Sigmoid colon (tissue), 7 donors: ENCODE results near the gene CHN2. TPM values are rescaled to one million over a fixed set of nuclear protein-coding genes. Genes with fewer than 3 reads are reported as not detected.

ENCODE experiments used
- DNase-seq: peaks from one replicate; pipeline ENCODE4 v3.0.0-alpha.2; 2019
- H3K27ac ChIP-seq, 4 donors: fragments of 200-600 bp; sonication (generic); one replicate each; pipeline ENCODE4 v1.5.1; 2016 to 2019; ENCODE audit warnings: mild to moderate bottlenecking in 1 of 4
- H3K27me3 ChIP-seq, 3 donors: fragments of 200-600 bp; sonication (generic); one replicate each; pipeline ENCODE4 v1.5.1; 2019; ENCODE audit warnings: mild to moderate bottlenecking in 1 of 3
- H3K36me3 ChIP-seq, 4 donors: fragments of 200-600 bp; sonication (generic); one replicate each; pipeline ENCODE4 v1.5.1; 2016 to 2019
- H3K4me1 ChIP-seq, 4 donors: fragments of 200-600 bp; sonication (generic); one replicate each; pipeline ENCODE4 v1.5.1; 2017 to 2019
- H3K4me3 ChIP-seq, 4 donors: fragments of 200-600 bp; sonication (generic); one replicate each; pipeline ENCODE4 v1.5.1; 2017 to 2019; ENCODE audit warnings: mild to moderate bottlenecking in 2 of 4, moderate library complexity in 1 of 4
- H3K9me3 ChIP-seq, 4 donors: fragments of 200-600 bp in 3 of 4; sonication (generic) in 3 of 4; one replicate each; pipeline versions ENCODE4 v1.5.1 to v1.6.1; 2013 to 2019
- CTCF ChIP-seq, 4 experiments: fragments of 450-650 bp in 3 of 4; fragments of 200-600 bp in 1 of 4; IDR thresholded peaks; one replicate each; pipeline ENCODE4 v1.5.1; 2016 to 2019; ENCODE audit warnings: antibody characterized with exemption in 4 of 4, mild to moderate bottlenecking in 3 of 4, moderate library complexity in 2 of 4
- EP300 ChIP-seq, 4 donors: sonication (generic); formaldehyde crosslinking; IDR thresholded peaks; one replicate each; pipeline ENCODE4 v1.6.1; 2017; ENCODE audit warnings: antibody characterized with exemption in 4 of 4
- POLR2A ChIP-seq, 2 donors: fragments of 450-650 bp; IDR thresholded peaks; one replicate each; pipeline ENCODE4 v1.6.1; 2016; ENCODE audit warnings: antibody characterized with exemption in 2 of 2, mild to moderate bottlenecking in 2 of 2, moderate library complexity in 2 of 2
- POLR2AphosphoS5 ChIP-seq, 4 donors: sonication (generic); formaldehyde crosslinking; IDR thresholded peaks; one replicate each; pipeline ENCODE4 v1.6.1; 2017; ENCODE audit warnings: antibody characterized with exemption in 4 of 4
- WGBS, 2 donors: extraction: QIAGEN DNeasy Blood & Tissue Kit; methylation state at CpG; one replicate each; pipeline ENCODE4 v1.1.7; 2013; 5-methylcytosine and 5-hydroxymethylcytosine counted together
- intact Hi-C: fragments of 100-400 bp; cut with DNase I; formaldehyde crosslinking; loops from one replicate; pipeline ENCODE4 v1.15.1; 2023
- polyA plus RNA-seq, 3 donors: library from polyadenylated mRNA; stranded (reverse); fragments of 200-250 nt; gene quantifications; one replicate each; pipeline ENCODE4 v1.2.3, GENCODE V29; 2013
- total RNA-seq, 4 donors: library from RNA; depleted of rRNA; stranded (reverse); fragments of >200 nt; gene quantifications; one replicate each; pipeline ENCODE4 v1.1.0, GENCODE V29; 2016
- donor health status: healthy with polysubstance abuse.
- donor health status: Bipolar disorder and iron deficiency.
- donor health status: healthy.

The CHN2 gene
- total and polyA plus RNA-seq, 7 donors = 4.2 to 37.7 (median 15.8) TPM

GRCh38 chr7:29170781-29171180, 23.8 kb upstream of the CHN2 start:
- Histone ChIP-seq H3K4me3 (no peak overlapping the region), H3K9me3 (no peaks in the 10 kb centered on the region), H3K27ac (no peak overlapping the region), H3K36me3 (no peaks in the 10 kb centered on the region), H3K4me1 (no peaks in the 10 kb centered on the region), H3K27me3 (no peaks in the 10 kb centered on the region)
- intact Hi-C loops = no loop called here
- DNase-seq = no peak
- TF ChIP-seq POLR2AphosphoS5 (IDR thresholded peaks at IDR 0.05) (no peak), CTCF (IDR thresholded peaks at IDR 0.05) (no peak), EP300 (IDR thresholded peaks at IDR 0.05) (no peak), POLR2A (IDR thresholded peaks at IDR 0.05) (no peak)
- 87 to 90% methylated on average over 7 of the region's 7 CpGs for WGBS, 2 donors

GRCh38 chr7:29173458-29173857, 21.1 kb upstream of the CHN2 start:
- Histone ChIP-seq H3K4me3 (no peak overlapping the region), H3K4me1 (no peaks in the 10 kb centered on the region), H3K27me3 (no peaks in the 10 kb centered on the region), H3K9me3 (no peaks in the 10 kb centered on the region), H3K27ac (no peak overlapping the region), H3K36me3 (no peaks in the 10 kb centered on the region)
- TF ChIP-seq EP300 (IDR thresholded peaks at IDR 0.05) = no peak
- TF ChIP-seq CTCF (IDR thresholded peaks at IDR 0.05) = no peak
- no peak for TF ChIP-seq POLR2AphosphoS5 (IDR thresholded peaks at IDR 0.05)
- no peak for TF ChIP-seq POLR2A (IDR thresholded peaks at IDR 0.05)
- intact Hi-C loops = no loop called here
- 87 to 90% methylated on average over 3 of the region's 3 CpGs for WGBS, 2 donors
- DNase-seq = no peak

GRCh38 chr7:29177963-29178600, 16.5 kb upstream of the CHN2 start:
- TF ChIP-seq POLR2AphosphoS5 (IDR thresholded peaks at IDR 0.05) = peak in 2 of 4 donors; percentile 13 to 49
- peak in 2 of 4 donors; percentile 35 to 69 for TF ChIP-seq EP300 (IDR thresholded peaks at IDR 0.05)
- TF ChIP-seq CTCF (IDR thresholded peaks at IDR 0.05) = no peak
- no peak for TF ChIP-seq POLR2A (IDR thresholded peaks at IDR 0.05)
- intact Hi-C loops = no loop called here
- Histone ChIP-seq H3K27ac (peak overlapping the region in 2 of 4 donors; percentile 14 to 45), H3K4me3 (no peak overlapping the region), H3K9me3 (peaks cover 0 to 4% (median 0%) of the 10 kb centered on the region in 4 donors), H3K4me1 (no peaks in the 10 kb centered on the region), H3K27me3 (no peaks in the 10 kb centered on the region), H3K36me3 (no peaks in the 10 kb centered on the region)
- DNase-seq = peak; percentile 76
- 51 to 75% methylated on average over 9 of the region's 9 CpGs for WGBS, 2 donors

- DNase-seq = no peak
- Histone ChIP-seq H3K27me3 (no peaks in the 10 kb centered on the region), H3K4me3 (no peak overlapping the region), H3K9me3 (peaks cover 0 to 4% (median 0%) of the 10 kb centered on the region in 4 donors), H3K4me1 (no peaks in the 10 kb centered on the region), H3K27ac (no peak overlapping the region), H3K36me3 (no peaks in the 10 kb centered on the region)
- WGBS, 2 donors = 67 to 92% methylated on average over 1 of the region's 1 CpG
- intact Hi-C loops = no loop called here
- TF ChIP-seq POLR2AphosphoS5 (IDR thresholded peaks at IDR 0.05) (no peak), EP300 (IDR thresholded peaks at IDR 0.05) (no peak), POLR2A (IDR thresholded peaks at IDR 0.05) (no peak), CTCF (IDR thresholded peaks at IDR 0.05) (no peak)
Observed at GRCh38 chr7:29179115-29179514, 15.5 kb upstream of the CHN2 start.

GRCh38 chr7:29184599-29184998, 10.0 kb upstream of the CHN2 start:
- no peak for DNase-seq
- Histone ChIP-seq H3K4me1 (no peaks in the 10 kb centered on the region), H3K9me3 (no peaks in the 10 kb centered on the region), H3K27me3 (peaks cover 0 to 6% (median 0%) of the 10 kb centered on the region in 3 donors), H3K36me3 (no peaks in the 10 kb centered on the region), H3K27ac (no peak overlapping the region), H3K4me3 (no peak overlapping the region)
- TF ChIP-seq POLR2AphosphoS5 (IDR thresholded peaks at IDR 0.05) (no peak), CTCF (IDR thresholded peaks at IDR 0.05) (no peak), EP300 (IDR thresholded peaks at IDR 0.05) (no peak), POLR2A (IDR thresholded peaks at IDR 0.05) (no peak)
- 90 to 92% methylated on average over 2 of the region's 2 CpGs for WGBS, 2 donors
- intact Hi-C loops = no loop called here
